PC-9 (cell line): ENCODE data around the gene GPR141.

Experiments used
- EZH2 ChIP-seq: fragments of 200-600 bp; sonication (generic); IDR thresholded peaks from 2 replicates; pipeline ENCODE4 v1.8.0; 2017; ENCODE audit warnings: antibody characterized with exemption, low read depth
- TF ChIP-seq, protein P1 (sequence below): fragments of 200-600 bp; sonication (generic); conservative IDR thresholded peaks from 2 replicates; pipeline ENCODE4 v1.6.1; 2017; ENCODE audit warnings: mixed run types, antibody characterized with exemption, mild to moderate bottlenecking, moderate library complexity

DNA sequence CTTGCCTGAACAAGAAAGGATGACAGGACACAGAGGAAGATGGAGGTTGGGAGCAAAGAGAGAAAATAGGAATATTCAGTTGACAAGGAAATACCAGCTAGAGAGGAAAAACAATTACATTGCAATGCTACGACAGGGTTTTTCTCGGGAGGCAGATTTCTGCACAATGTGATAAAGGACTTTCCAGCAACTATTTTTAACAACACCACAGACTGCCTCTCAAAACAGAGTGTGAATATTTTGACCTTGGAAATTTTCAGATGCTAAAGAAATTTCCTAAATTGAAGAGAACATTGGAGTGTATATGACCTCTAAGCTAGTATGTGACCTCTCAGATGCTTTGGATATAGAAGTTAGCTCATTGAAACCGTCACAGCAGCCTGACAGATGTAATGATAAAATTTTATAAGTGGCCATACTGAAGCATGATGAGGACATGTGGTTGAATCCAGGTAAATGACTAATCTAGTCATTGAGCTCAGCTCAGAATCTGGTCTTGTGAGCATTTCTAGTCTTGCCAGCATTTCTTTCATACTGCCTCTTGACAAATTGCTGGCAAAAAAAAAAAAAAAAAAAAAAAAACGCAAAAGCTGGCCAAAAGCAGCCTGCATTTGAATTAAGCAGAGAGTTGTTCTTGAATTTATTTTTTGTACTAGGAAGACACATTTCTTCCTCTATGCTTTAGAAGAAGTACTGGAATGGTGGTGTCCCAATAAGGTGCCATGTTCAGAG, 24.4 kb downstream of the GPR141 start:
- TF ChIP-seq, protein P1, sequence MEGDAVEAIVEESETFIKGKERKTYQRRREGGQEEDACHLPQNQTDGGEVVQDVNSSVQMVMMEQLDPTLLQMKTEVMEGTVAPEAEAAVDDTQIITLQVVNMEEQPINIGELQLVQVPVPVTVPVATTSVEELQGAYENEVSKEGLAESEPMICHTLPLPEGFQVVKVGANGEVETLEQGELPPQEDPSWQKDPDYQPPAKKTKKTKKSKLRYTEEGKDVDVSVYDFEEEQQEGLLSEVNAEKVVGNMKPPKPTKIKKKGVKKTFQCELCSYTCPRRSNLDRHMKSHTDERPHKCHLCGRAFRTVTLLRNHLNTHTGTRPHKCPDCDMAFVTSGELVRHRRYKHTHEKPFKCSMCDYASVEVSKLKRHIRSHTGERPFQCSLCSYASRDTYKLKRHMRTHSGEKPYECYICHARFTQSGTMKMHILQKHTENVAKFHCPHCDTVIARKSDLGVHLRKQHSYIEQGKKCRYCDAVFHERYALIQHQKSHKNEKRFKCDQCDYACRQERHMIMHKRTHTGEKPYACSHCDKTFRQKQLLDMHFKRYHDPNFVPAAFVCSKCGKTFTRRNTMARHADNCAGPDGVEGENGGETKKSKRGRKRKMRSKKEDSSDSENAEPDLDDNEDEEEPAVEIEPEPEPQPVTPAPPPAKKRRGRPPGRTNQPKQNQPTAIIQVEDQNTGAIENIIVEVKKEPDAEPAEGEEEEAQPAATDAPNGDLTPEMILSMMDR = no peak
- no peak for TF ChIP-seq EZH2
